HG03060 (cell line): Measurements from ENCODE around the gene LYRM2.

Experiments
- ATAC-seq: cut with Tn5 transposase; IDR thresholded peaks from one replicate; pipeline ENCODE4 v1.9.1; 2021; ENCODE audit warnings: low read depth, moderate number of reproducible peaks; ENCODE audit not compliant: unreplicated experiment

Gene LYRM2

DNA sequence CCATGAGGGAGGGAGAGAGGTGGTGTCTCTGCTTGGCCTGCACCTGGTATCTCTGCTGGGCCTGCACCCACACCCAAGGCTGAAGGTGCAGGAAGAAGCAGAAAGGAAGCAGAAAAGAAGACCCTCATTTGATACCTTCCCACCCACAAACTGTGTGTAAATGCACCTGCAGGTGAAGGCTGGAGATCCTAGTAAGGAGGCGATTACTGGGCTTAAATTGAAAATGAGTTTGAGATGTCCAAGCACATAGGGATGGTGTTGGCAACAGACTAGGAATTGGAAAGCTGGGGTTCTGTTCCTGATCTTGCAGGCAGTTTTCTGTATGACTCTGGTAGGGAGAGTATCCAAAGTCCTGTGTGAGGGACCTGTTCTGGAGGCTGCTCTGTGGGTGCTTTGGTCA is 74.7 kb downstream of the LYRM2 start:
- no peak for ATAC-seq

DNA sequence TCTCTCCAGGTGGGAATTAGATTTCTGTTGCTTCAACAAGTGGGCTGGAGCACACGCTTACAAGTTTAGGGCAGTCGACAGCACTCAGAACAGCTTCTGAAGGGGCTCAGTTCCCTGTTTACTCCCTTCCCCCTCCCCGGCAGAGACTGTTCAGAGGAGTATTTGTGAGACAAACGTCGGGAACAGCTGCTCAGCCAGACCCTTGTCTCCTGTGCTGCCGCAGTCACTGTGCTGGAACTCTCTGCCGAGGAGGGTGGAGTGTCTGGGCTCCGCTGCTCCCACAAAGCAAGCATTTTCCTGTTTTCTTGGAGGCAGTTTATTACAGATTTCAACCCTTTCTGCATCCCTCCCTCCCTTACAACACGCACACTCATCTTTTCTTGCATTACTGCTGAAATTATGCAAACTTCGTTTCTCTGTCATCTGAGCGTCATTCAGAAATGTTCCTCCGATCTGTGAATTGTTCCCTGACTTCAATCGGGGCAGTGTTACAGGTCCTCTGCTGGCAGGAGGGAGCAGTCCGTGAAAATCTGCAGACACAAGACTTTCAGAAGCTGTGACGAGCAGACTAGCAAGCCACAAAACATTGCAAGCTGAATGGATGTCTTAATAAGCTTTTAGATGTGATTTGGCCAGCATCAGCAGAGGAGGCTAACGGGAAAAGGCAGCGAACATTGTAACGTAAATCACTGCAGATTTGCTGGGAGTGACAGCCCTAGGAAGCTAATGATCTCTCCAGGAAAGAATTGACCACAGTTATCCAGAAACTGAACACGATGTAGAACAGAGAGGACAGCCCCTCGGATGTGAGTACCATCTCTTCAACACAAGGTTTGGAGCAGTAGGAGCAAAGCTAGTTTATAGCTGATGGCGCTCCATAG is 76.2 kb downstream of the LYRM2 start:
- ATAC-seq, result no peak

DNA sequence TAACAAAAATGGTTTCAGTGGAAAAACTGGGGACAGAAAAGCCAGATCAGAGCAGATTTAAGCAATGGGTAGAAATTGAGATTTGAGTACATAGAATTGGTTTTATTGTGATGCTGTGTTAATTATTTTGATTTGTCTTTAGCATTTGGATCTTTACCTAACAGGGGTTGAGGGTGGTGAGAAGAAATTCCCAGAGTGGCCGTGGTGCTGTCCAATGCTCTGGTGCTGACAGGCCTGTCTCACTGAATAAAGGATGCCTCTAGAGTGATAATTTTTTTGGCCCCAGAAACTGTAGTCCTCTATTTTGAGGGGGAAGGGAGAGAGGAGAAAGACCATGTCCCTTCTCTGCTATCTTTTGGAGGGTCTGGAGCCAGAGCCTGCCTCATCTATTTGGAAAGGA is 79.1 kb downstream of the LYRM2 start:
- ATAC-seq, result no peak

DNA sequence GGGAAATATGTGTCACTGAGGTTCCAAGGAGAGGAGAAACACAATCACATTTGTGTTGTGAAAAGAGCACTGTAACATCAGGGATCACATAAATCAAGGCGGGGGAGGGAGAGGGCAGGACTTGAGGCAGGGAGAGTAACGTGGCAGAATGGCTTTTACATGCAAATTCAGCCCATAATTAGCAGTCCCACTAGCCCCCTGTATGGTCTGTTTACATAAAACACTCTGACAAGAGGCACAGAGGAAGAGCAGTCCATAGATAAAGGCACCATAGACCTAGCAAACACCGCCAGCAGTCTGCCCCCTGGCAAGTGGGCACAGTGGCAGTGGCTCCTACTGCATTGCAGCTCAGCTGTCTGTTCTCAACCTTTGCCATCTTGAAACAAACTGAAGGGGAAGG is 82.7 kb downstream of the LYRM2 start:
- ATAC-seq, result no peak

DNA sequence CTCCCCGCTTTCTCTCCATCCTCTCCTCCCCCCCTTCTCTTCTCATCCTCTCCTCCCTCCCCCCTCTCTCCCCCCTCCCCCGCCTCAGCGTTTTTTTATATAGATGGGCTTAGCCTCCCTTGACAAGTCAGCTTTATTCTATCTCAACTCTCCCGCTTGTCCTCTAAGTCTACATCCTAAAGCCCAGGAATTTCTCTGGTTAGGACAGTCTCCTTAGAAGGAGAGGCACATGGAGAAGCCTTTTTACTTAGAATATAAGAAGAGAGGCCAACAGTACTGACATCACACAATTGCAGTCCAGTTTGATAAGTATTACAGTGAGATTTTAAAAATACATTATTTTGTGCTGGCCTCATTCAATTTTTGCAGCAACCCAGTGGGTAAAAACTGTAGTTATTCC is 83.5 kb downstream of the LYRM2 start:
- ATAC-seq, result no peak

DNA sequence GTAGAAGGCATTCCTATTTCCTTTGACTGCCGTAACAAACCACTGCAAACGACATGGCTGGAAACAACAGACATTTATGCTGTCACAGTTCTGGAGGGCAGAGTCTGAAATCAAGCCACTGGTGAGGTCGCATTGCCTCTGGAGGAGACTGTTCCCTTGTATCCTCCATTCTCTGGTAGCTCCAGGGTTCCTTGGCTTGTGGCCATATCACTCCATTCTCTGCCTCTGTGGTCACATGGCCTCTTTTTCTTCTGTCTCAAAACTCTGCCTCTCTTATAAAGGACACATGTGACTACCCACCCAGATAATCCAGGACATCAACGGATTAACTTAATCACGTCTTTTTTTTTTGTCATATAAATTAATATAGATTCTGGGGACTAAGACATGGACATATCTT is 84.4 kb downstream of the LYRM2 start:
- ATAC-seq, result no peak

DNA sequence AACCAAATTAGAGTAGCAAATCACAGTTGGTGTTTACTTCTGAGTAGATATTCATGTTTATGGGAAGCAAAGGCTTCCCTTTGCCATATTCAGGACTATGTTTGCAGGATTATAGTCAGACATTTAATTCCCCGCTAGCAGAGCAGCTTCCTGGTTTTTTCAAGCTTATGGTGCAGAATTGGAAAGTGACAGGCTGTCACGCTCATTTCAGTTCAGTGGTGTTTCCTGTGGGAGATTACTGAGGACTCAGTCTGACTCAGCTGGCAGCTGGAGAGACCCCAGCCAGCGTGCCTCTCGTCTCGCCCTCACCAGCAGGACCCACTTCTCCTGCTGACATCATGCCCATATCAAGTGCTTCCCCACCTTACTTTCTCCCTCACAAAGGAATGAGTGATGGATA is 85.1 kb downstream of the LYRM2 start:
- no peak for ATAC-seq

DNA sequence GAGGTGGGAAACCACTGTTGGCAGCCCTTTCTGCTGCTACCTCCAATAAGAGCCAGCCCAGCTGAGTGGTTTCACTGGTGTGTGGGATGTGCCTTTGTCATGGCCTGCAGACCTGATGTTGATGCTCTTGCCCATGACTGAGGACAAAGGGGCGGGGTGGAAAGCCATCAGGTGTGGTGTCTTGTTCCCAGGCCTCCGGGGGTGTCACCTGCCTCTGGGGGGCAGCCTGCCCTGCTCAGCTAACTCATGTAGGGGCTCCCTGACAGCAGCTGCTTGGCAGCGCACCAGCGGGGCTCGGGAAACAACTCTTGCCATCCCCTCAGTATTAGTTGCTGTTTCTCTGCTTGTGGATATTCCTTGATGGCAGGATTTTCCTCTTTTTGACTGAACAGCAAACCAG is 91.3 kb downstream of the LYRM2 start:
- no peak for ATAC-seq

DNA sequence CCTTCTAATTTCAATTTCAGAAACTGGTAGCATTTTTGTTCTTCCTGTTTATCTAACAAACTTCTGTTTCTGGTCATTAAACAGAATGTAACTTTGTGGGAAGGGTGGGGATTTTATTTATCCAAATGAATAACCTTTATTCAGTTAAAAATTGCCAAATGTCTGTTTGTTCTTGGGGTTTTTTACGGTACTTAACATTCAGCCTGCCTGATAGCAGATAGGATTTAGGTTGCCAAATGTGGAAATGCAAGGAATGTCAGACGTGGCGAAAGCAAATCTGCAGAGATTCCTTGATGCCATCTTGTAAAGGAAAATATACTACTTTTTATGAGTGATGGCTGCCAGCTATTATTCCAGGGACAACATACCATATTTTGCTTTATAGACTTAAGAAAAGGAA is 95.7 kb downstream of the LYRM2 start:
- no peak for ATAC-seq

DNA sequence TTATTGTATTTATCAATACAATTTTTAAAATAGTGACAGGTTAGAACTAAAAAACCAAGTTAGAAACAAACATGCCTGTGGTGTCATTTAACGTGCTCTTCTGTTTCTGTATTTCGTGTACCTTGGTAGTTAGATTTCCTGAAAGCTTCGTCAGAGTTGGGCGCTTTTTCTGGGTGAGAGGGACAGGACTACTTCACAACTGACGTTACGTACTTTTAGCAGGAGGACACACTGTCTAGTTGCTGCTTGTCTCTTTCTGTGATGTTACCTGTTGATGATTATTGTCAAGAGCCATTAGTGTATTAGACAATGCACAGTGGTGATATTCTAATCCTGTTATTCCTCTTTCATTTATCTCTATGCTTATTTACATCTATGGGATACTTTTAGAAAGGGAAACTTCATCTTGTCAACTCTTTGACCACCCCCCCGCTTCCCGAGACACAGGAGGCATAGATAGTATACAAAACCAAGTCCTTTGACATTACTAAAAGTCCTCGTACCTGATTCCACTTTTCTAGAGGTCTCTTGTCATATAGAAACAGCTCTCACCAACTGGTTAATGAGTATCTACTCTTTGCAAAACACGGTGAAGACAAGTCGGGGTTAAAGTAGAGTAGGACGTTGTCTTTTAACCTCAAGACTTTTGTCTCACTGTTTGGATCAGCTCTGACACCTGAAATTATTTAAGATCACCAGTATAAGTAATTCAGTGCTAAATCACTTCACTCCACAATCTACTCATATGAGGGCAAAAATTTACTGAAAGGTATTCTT is 96.3 kb downstream of the LYRM2 start:
- no peak for ATAC-seq

DNA sequence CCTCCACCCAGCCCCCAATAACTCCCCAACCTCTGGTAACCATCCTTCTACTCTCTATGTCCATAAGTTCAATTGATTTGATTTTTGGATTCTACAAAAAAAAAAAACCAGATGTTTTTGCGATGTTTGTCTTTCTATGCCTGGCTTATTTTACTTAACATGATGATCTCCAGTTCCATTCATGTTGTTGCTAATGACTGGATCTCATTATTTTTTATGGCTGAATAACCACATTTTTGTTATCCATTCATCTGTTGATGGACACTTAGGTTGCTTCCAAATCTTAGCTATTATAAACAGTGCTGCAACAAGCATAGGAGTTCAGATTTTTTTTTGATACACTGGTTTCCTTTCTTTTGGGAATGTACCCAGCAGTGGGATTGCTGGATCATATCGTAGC is 98.8 kb downstream of the LYRM2 start:
- no peak for ATAC-seq

DNA sequence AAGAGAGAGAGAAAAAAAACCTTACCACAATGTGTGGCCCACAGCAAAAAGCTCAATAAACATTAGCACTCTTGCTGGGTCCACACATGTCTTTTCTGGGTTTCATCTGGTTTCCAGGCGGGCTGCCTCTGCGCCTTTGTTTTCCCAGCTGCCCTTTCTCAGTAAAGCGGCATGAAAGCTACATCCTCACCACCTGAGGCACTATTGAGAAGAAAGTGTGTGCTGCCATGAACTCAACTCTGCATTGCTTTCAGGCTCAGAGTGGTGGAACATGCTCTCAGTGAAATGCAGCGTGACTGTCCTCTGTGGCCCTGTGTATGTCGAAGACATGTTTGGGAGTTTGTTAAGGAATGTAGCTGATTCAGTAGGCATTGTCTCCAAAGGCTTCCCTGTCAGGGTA is 102.3 kb downstream of the LYRM2 start:
- no peak for ATAC-seq

DNA sequence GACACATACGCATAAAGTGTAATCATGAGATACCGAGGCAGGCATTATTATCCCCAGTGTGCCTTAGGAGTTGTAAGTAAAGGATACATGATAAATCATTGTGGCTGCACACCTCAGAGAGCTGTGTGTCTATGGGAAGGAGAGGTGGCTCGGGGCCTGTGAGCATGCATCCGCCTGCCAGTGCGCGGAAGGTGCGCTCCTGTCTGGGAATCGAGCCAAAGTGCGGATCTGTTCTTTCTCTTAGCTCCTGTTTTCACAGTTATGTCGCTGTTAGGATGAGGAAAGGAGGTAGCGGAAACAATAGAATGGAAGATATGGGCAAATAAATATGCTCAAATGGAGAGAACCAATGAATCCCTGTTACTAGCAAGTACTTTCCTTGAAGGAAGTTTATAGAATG is 107.6 kb downstream of the LYRM2 start:
- no peak for ATAC-seq

DNA sequence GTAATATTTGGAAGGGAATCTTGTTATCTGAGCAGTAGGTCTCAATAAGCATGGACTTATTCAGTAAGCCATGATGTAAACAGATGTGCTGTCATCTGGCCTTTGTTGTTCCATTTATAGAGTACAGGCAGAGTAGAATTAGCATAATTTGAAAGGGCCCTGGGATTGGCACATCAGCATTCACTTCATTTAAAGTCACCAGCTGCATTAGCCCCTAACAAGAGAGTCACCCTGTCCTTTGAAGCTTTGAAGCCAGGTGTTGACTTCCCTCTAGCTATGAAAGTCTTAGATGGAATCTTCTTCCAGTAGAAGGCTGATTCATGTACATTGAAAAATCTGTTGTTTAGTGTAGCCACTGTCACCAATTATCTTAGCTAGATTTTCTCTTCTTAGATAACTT is 109.7 kb downstream of the LYRM2 start:
- ATAC-seq, result no peak

DNA sequence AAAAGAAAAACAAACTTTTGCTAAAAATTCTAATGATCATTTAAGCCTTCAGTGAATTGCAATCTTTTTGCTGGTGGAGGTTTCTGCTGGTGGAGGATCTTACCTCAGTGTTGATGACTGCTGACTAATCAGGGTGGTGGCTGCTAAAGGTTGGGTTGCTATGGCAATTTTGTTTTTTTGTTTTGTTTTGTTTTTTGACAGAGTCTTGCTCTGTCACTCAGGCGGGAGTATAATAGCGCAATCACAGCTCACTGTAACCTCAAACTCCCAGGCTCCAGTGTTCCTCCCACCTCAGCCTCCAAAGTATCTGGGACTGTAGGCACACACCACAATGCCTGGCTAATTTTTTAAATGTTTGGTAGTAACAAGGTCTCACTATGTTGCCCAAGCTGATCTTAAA is 110.9 kb downstream of the LYRM2 start:
- ATAC-seq, result no peak

DNA sequence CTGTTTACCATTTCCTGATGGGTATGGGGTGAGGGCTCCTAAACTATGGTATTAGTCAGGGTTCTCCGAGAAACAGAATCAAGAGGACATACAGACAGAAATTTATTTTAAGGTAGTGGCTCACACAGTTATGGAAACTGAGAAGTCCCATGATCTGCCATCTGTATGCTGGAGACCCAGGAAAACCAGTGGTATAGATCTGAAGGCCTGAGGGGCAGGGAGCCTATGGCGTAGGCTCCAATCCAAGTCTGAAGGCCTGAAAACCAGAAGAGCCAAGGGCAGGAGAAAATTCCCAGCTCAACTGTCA is 112.0 kb downstream of the LYRM2 start:
- no peak for ATAC-seq

DNA sequence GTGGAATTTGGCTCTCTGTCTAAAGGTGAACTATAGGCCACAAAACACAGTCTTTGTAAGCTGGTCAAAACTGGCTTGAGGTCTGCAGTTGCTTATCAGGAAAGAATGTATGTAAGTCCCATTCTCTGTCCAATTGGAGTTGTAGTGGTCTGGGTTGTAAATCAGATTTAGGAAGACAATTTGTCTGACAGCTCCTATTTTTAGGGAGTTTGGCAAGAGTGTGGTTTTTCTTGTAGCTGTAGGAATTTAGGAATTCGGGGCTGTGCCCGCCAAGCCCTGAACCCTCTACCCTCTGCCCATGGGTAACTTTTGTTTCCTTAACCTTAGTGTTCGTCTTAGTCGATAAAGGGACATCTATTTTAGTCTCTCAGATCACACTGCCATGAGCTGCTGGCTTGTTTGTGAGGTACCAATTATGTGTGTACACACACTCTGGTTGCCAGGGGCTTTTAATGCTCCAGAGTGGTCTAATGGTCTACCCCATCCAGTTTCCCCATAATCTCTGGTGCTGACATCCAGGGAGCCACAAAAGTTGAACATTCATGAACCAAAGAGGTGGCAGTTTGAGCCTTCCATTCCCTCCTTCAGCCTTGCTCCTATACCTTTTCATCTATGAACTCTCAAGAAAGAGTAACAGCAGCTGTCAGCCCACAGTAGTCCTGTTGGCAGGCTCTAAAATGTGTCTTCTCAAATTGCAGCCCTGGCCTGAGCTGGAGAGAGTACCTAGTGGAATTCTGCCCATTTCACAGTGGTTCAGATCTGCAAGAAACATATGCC is 112.6 kb downstream of the LYRM2 start:
- ATAC-seq, result no peak

DNA sequence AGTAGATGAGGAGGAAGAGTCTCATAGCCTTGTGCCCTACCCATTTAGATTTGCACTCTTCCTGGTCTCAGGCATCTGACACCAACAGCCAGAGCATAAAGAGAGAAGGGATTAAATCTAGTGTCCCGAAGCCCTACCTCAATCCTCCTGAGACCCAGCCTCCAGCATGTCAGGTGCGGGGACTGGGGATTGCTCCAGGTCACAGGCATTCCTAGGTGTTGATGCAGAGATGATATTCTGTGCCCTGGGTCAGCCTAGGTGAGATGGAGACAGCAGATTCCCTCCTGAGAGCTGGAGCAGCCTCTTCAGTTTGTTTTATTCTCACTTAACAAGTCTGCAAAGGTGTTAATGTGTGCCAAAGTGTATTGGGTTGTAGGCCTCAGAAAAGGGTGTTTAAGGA is 115.8 kb downstream of the LYRM2 start:
- no peak for ATAC-seq

DNA sequence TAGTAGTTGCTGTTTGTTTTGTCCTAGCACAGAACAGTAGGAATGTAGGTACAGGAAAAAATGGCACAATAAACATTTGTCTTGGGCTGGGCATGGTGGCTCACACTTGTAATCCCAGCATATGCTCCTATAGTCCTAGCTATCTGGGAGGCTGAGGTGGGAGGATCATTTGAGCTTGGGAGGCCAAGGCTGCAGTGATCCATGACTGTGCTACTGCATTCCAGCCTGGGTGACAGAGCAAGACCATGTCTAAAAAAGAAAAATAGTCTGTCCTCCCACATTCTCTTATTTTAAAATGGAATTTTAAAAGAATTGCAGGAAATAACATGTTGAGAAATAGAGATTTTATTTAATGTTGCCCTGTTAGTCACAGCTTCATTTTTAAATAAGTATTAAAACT is 117.8 kb downstream of the LYRM2 start:
- no peak for ATAC-seq

DNA sequence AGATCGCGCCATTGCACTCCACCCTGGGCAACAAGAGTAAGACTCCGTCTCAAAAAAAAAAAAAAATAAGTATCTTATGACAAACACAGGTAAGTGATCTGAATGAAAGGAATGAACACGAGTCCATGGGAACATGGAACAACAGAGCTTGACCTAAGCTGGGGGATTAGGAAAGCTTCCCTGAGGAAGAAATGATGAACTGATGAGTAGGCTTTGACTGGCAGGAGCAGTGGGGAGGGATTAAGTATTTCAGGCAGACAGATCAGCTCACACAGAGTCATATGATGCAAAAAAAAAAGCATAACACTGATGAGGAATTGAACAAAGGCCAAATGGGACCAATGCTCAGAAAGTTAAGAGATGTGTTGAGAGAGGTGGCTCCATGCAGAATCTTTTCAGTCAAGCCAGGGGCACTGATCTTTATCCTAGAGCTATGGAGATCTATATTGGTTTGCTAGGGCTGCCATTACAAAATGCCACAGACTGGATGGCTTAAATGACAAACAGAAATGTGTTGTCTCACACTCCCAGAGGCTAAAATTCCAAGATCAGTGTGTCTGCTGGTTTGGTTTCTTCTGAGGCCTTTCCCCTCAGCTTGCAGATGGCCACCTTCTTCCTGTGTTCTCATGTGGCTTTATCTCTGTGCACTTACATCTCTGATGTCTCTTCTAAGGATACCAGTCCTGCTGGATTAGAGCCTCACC is 120.0 kb downstream of the LYRM2 start:
- ATAC-seq, result no peak
